Measurements from ENCODE around the gene EYS.

EYS gene

GRCh38 chr6:64850121-64850520 lies 856.9 kb downstream of the EYS start:
- DNase-seq (ENCODE audit: low spot score) = no peak

- DNase-seq (ENCODE audit: low spot score) = no peak
Measured at GRCh38 chr6:64848467-64848866, 858.6 kb downstream of the EYS start.

- DNase-seq (ENCODE audit: low spot score) = no peak
Measured at GRCh38 chr6:64847396-64847795, 859.6 kb downstream of the EYS start.

GRCh38 chr6:64838726-64839125 lies 868.3 kb downstream of the EYS start:
- DNase-seq (ENCODE audit: low spot score) = no peak

DNA sequence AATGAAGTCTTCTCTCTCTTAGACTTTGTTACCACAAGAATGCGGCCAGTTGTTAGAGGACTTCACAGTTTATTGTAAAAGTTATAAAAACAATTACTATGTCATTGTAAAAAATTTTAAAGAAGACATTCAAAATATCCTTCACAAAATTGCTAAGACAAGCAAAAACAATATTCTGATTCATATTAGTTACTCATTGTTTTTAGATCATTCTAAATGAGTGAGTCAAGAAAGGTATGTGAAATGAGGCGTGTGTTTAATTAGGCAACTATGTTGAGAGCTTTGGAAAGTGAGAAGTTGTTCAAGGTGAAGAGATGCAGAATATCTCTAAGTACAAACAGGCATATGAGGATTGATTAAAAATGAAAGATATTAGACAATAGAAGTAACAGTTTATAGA lies 875.3 kb downstream of the EYS start:
- DNase-seq (ENCODE audit: low spot score) = no peak

DNA sequence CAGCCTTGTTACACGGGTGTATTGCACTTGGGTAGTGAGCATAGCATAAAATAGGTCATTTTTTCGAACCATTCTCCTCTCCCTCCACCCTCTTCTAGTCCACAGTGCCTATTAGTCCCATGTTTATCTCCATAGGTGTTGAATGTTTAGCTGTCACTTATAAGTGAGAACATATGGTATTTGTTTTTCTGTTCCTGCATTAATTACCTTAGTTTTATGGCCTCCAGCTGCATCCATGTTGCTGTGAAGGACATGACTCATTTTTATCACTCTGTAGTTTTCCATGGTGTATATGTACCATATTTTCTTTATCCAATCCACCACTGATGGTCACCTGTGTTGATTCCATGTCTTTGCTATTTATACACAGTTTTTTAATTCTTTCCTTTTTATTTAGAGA lies 889.5 kb downstream of the EYS start:
- no peak for DNase-seq (ENCODE audit: low spot score)

GRCh38 chr6:64815718-64816117 lies 891.3 kb downstream of the EYS start:
- no peak for DNase-seq (ENCODE audit: low spot score)

GRCh38 chr6:64812138-64812537 lies 894.9 kb downstream of the EYS start:
- no peak for DNase-seq (ENCODE audit: low spot score)

GRCh38 chr6:64811119-64811518 lies 895.9 kb downstream of the EYS start:
- no peak for DNase-seq (ENCODE audit: low spot score)

DNA sequence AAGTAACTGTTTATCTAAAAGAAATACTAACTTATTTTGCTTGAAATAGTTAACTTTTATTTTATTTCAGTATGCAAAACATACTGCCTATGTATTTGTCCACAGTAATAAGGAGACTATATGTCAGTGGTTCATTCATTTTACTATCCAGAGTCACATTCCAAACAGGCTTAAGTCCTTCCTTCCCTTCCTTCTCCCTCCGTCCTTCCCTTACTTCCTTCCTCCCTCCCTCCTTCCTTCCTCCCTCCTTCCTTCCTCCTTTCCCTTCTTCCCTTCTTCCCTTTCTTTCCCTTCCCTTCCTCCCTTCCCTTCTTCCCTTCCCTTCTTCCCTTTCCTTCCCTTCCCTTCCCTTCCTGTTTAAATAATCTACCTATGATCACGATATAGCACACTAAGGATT lies 899.2 kb downstream of the EYS start:
- no peak for DNase-seq (ENCODE audit: low spot score)

- DNase-seq (ENCODE audit: low spot score) = no peak
Measured at GRCh38 chr6:64803470-64804166, 903.4 kb downstream of the EYS start.

DNA sequence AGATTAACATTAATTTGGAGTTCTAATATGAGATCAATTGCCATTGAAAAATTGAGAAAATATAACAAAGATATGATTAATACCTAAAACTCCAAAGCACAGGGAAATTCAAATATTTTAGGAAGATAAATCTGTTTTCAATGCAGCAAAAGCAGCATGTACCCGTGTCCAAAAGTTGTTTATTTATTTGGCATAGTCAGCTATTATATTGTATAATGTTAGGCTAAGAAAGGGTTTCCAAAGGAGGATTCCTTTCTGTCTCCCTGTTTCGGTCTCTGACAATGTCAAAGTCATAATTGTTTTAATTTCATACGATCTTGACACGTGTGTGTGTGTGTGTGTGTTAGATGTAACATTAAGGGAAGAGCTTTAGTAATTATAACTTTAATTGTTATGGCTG lies 914.5 kb downstream of the EYS start:
- DNase-seq (ENCODE audit: low spot score) = no peak

GRCh38 chr6:64789476-64789875 lies 917.5 kb downstream of the EYS start:
- no peak for DNase-seq (ENCODE audit: low spot score)

DNA sequence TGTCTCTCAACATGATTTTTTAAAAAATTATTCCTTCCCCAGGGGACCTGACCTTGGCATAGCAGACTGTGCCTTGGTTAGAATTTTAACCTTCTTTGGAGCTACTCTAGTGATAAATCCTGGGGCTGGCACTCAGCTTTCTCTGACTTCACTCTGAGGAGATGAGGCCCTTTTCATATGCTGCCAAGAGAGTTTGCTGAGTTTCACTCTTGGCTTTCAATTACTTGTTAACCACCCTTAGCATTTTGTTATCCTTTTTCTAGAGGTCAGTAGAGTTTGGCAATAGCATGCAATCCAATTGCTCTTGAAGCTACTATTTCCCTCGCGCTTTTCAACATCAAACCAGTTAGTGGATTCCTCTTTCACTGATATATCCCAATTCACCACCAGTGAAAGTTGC lies 920.3 kb downstream of the EYS start:
- DNase-seq (ENCODE audit: low spot score) = no peak

DNA sequence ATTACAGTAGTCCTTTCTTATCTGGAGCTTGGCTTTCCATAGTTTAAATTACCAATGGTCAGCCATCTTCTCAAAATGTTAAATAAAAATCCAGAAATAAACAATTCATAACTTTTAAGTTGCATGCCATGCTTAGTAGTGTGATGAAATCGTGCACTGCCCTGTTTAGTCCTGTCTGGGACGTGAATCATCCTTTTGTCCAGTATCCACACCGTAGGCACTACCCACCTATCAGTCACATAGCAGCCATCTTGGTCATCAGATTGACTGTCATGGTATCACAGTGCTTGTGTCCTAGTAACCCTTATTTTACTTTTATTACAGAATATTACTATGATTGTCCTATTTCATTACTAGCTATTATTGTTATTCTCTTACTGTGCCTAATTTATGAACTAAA lies 924.1 kb downstream of the EYS start:
- DNase-seq (ENCODE audit: low spot score) = no peak

GRCh38 chr6:64777941-64778785 lies 928.9 kb downstream of the EYS start:
- DNase-seq (ENCODE audit: low spot score) = no peak

DNA sequence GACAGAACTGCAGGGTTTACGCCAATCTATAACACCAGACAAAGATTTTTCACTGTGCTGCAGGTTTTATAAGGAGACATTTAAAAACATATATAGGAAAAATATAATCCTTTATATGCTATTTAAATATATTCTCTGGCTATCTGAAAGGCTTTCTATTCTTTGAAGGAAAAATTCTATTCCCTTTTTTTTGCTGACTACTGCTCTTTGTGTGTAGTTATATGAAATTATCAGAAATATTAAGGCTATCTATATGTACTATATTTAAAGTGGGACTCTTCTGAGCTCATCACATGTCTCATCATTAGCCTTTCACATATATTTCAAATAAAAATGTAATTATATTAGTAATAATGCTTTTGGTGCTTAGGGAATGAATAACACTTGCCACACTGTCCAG lies 930.7 kb downstream of the EYS start:
- DNase-seq (ENCODE audit: low spot score) = no peak

GRCh38 chr6:64774881-64775280 lies 932.1 kb downstream of the EYS start:
- DNase-seq (ENCODE audit: low spot score) = no peak

DNA sequence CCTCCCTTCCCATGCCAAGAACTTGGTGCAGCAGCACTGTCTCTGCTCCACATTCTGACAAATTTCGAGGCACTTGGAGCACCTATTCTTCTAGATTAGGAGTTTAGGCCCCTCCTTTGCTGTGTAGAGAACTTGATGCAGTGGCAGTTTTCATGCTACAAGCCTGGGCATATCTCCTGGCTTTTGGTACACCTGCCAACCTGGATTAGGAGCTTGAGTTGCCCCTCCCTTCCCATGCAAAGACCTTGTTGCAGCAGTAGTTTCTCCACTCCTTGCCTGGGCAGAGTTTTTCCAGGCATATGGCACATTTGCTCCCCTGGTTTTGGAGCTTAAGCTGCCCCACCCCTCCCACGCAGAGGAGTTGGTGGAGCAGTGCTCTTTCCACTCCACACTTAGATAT lies 956.1 kb downstream of the EYS start:
- no peak for DNase-seq (ENCODE audit: low spot score)

- no peak for DNase-seq (ENCODE audit: low spot score)
Measured at GRCh38 chr6:64737418-64737817, 969.6 kb downstream of the EYS start.

GRCh38 chr6:64736421-64736950 lies 970.5 kb downstream of the EYS start:
- no peak for DNase-seq (ENCODE audit: low spot score)

- DNase-seq (ENCODE audit: low spot score) = no peak
Measured at GRCh38 chr6:64733433-64733832, 973.6 kb downstream of the EYS start.

- DNase-seq (ENCODE audit: low spot score) = no peak
Measured at GRCh38 chr6:64732888-64733287, 974.1 kb downstream of the EYS start.
